Spleen (tissue), 7 donors: ENCODE results near the gene DTWD2.

Experiments
- CTCF ChIP-seq, 11 experiments: fragments of 200-600 bp in 7 of 11; fragments of 450-650 bp in 4 of 11; sonication (generic) in 4 of 11; IDR thresholded peaks in 8 of 11; conservative IDR thresholded peaks in 3 of 11; 1 replicate in 7 of 11; 2 replicates in 4 of 11; pipeline versions ENCODE4 v1.4.0 to v1.8.0; 2016 to 2021; ENCODE audit warnings: antibody characterized with exemption in 11 of 11, inconsistent platforms in 4 of 11, mild to moderate bottlenecking in 1 of 11
- POLR2AphosphoS5 ChIP-seq, 3 donors: sonication (generic); formaldehyde crosslinking; IDR thresholded peaks; one replicate each; pipeline ENCODE4 v1.5.1; 2017; ENCODE audit warnings: antibody characterized with exemption in 3 of 3
- donor health status: DM: no; HTN: no; CAD: no; lungs with moderate emphysema.
- donor health status: DM: no; HTN: no; CAD: no.
- donor health status: DM: no; HTN: no; CAD: no.

- TF ChIP-seq CTCF (IDR thresholded peaks at IDR 0.05 in 8 of 11, conservative IDR thresholded peaks at IDR 0.05 in 3 of 11): no peak
- no peak for TF ChIP-seq POLR2AphosphoS5 (IDR thresholded peaks at IDR 0.05)
Measured at GRCh38 chr5:118894709-118895108, 93.6 kb downstream of the DTWD2 start.
